Suppressor macrophage (primary cell): ENCODE data around the gene RPAP2.
A peak's percentile ranks its signal among the peaks of the same experiment; 100 is the strongest.
"Not testable (repeated sequence)": the region's sequence is repeated elsewhere in the genome, so short reads cannot be mapped to it uniquely, and the experiment has no call there.

ENCODE experiments used
- DNase-seq, 4 experiments: peaks; one replicate each; pipeline ENCODE4 v3.0.0-alpha.2; 2020 to 2022

The RPAP2 gene

DNA sequence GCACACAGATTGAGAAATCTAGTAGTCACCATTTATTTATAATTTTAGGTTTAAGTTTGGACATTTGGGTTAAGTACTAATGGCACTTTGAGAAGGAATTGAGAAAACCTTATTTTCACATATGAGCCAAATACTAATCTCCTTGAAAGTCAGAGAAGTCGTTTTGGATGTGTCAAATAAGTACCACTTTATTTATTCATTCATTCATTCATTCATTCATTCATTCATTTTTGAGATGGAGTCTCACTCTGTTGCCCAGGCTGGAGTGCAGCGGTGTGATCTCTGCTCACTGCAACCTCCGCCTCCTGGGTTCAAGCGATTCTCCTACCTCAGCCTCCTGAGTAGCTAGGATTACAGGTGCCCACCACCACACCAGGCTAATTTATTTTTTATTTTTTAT lies 79.1 kb downstream of the RPAP2 start:
- DNase-seq: not testable (repeated sequence)

DNA sequence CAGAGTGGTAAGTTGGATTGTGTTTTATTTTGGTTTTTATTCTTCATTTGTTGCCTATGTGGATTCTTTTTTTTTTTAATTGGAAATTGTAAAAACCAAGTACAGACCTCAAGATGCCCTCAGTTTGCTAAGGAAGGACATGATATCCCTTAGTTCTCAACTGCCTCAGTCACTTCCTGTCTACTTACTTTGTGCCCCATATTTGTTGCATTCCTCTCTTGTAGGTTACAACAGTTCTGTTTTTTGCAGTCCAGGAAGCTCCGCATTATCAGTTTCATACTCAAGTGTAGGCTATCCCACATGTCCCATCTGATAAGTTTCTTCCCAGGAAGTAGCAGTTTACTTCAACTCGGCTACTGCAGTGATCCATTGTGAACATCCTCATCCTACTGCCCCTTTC lies 82.0 kb downstream of the RPAP2 start:
- DNase-seq: no peak

DNA sequence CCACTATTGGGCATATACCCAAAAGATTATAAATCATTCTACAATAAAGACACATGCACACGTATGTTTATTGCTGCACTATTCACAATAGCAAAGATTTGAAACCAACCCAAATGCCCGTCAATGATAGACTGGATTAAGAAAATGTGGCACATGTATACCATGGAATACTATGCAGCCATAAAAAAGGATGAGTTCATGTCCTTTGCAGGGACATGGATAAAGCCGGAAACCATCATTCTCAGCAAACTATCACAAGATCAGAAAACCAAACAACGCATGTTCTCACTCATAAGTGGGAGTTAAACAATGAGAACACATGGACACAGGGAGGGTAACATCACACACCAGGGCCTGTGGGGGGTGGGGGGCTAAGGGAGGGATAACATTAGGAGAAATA lies 95.1 kb downstream of the RPAP2 start:
- not testable (repeated sequence) for DNase-seq

DNA sequence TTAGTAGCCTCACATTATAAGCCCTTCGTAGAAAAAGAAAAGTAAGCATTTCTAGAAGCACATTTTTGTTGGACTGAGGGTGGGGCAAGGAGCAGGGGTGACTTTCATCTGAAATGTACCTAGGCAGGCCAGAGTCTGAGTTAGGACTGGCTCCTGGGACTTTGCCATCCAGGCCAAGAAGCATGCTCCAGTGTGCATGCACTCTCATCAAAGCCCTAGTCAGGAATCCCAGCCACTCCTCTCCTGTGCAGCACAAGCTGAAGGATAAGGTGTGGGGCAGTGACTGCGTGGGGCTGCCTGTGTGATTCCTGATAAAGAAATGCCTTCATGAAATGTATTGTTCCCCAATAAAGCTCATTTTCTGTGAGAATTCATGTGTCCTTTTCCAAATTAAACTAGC lies 99.7 kb downstream of the RPAP2 start:
- no peak for DNase-seq

DNA sequence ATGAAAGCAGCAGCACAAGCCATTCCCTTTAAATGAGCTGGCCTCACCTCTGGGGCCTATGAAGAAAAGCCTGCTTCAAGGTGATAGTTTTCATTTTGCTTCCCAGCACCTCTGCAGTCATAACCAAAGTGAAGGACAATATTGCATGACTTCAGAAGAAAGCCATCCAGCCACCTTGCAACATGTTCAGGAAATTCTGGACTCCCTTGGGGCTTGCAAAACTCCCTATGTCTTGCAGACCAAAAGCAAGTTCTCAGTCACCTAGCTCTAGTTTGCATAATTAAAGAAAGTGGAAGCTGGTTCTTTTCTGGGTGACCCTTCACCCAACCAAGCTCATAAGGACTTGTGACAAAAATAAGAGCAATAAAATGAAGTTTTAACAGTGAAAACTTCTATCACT lies 100.2 kb downstream of the RPAP2 start:
- peak in 2 of 4 experiments; percentile 4 for DNase-seq

DNA sequence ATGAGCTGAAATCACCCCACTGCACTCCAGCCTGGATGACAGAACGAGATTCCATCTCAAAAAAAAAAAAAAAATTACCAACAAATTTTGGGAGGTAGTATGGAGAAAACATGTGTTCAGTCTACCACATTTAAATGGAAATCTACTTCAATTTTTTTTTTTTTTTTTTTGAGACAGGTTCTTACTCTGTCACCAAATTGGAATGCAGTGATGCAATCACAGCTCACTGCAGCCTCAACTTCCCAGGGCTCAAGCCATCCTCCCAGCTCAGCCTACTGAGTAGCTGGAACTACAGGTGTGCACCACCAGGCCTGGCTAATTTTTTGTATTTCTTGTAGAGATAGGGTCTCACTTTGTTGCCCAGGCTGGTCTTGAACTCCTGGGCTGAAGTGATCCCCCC lies 105.8 kb downstream of the RPAP2 start:
- DNase-seq: no peak

DNA sequence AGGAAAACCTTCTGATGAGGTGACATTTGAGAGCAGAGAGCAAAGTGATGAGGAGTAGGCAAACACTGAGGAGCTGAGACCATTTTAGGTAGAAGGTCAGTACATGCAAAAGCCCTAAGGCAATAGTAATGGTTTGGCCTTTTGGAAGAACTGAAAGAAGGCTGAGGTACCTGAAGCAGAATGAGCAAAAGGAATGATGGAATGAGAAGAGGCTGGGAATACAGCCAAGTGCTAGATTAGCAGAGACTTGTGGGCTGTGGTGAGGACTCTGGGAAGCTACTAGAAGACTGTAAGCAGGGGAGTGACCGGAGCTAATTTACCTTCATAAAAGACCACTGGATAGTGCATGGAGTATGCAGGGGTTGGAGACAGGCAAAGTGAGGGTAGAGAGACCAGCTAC lies 110.0 kb downstream of the RPAP2 start:
- no peak for DNase-seq

DNA sequence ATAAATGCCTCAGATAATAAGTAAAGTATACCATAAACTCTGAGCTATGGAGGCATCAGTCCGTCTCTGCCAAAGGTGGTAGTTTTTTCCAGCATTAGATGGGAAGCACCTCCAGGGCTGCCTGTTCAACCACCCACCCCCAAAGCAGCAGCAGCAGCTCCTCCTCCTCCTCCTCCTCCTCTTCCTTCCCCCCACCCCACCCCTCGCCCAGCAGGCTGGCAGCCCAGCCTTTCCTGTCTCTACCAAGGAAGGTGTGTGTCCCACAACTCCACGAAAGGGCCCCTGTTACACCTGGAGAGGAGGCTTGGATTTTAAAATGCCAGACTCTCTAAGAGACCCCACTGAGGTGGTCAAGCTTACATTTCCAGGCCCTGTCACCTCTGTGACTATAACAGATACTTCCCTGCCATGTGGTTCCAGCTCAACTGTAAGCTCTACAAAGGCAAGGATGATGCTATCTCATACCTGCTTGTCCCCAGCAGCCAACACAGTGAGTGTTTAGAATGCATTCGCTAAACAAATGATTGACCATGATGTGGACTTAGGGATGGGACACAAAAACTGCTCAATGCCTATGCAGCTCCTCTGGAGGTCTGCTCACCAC lies 111.2 kb downstream of the RPAP2 start:
- no peak for DNase-seq

DNA sequence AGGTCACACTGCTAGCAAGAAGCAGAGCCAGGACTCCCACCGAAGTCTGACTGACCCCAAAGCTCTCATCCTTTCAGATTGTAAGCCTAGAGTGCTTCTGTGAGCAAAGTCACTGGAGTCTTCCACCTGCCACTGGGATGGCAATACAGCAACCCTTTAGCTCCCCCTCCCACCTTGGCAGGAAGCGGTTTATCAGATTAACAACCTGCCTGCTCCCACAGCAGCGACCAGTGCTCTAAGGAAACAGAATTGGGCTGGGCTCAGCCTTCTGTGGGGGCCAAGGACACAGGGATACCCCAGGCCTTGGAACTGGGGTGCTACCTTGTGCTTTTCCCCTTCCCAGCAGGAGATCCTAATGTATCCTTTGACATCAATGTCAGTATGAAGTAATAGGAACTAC lies 111.8 kb downstream of the RPAP2 start:
- DNase-seq: no peak

DNA sequence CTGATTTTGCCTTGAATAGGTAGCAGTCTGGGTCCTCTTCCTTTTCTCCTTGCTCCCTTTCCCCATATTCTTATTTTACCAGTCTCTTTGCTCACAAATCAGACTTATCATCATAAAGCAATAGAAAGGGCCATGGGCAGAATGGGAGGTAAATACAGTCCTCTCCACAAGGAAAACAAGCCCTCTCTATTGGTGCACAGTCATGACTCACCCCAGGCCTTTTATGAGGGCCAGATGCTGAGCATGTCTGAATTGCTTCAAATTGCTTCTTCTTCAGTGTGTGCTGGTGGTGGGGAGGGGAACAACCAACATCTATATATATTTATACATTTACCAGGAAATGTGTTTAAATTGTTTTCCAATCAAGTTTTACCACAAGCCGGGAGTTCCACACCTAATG lies 112.7 kb downstream of the RPAP2 start:
- DNase-seq: no peak

DNA sequence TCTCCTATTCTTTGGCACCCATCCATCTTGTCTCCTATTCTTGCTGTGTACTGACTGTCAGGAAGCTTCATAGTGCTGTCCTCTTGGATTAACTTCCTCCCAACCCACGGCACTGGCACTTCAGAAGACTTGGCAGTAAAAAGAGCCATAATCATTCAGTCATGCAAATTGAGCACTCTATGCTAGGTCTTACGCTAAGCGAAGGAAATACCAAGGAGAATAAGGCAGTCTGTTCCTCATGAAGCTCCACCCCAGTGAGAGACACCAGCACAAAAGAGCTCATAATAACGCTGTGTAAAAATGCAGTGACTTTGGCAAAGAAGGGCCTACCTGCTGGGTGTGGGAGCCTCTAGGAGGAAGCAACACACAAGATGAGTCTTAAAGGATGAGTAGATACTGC lies 120.8 kb downstream of the RPAP2 start:
- peak in 1 of 4 experiments; percentile 11 for DNase-seq

DNA sequence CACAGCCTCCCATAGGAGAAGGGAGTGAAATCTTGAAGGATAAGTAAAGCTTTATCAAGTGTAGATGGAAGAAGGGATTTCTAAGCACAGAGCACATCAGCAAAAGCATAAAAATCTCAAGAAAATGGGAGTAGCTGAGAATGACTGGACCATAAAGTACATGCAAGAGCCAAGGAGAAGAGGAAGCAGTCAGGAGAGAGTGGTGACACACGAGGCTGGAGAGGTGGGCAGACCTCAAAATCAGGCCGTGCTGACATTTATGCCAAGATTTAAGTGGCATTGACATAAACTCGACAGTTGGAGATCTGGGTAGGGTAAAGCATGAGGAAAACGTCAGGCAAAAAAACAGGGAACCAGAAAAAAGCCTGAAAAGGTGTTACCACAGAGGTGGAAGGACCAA lies 125.5 kb downstream of the RPAP2 start:
- DNase-seq: peak; percentile 40 to 69 (median 52)

DNA sequence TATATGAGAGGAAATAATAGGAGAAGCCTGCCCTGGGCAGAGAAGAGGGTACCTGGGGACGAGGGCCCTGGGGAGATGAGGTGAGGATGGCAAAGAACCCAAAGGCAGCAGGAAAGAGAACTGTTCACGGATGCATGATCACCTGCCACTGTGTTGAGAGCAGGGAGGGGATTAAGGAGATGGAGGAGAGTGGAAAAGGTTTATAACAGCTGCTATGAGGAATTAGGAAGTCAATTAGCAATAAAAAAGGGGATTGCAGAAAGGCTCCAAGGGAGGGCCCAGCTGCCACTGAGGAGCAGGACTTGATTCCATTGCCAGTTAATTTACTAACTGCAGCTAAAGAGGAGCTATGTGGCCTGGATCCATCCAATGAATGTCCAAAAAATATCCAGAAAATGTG lies 126.8 kb downstream of the RPAP2 start:
- DNase-seq: no peak

DNA sequence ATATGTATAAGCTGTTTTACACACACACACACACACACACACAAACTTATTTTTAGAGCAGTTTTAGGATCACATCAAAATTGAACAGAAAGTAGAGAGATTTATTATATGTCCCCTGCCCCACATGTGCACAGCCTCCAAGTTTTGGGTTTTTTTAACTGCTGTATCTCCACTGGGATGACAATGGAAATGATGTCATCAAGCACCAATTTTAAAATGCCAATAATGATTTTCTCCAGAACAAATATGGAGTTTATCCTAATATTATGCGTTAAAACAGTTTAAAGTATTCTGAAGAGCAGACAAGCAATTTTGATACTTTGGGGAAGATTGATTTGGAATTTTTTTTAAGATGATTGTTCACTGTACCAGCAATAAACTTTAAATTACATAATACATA lies 131.2 kb downstream of the RPAP2 start:
- no peak for DNase-seq

DNA sequence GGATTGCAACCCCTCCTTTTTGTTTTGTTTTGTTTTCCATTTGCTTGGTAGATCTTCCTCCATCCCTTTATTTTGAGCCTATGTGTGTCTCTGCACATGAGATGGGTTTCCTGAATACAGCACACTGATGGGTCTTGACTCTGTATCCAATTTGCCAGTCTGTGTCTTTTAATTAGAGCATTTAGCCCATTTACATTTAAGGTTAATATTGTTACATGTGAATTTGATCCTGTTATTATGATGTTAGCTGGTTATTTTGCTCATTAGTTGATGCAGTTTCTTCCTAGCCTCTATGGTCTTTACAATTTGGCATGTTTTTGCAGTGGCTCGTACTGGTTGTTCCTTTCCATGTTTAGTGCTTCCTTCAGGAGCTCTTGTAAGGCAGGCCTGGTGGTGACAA lies 135.7 kb downstream of the RPAP2 start:
- DNase-seq: not testable (repeated sequence)

DNA sequence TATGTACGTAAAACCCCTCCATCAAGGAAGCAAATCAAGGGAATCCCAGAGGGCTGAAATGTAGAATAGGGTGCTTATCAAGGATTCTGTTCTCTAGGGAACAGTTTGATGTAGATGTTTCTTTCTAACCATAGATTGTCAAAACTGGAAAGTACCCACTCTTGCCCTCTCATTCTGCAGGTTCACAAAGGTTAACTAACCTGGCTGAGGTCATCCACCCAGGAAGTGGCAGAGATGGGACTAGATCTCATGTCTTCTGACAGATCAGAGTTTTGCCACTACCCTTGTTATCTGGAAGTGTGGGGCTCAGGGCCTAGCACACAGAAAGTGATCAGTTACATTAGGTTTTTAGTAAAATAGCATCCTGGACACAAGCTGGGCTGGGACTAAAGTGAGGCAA lies 140.4 kb downstream of the RPAP2 start:
- no peak for DNase-seq

DNA sequence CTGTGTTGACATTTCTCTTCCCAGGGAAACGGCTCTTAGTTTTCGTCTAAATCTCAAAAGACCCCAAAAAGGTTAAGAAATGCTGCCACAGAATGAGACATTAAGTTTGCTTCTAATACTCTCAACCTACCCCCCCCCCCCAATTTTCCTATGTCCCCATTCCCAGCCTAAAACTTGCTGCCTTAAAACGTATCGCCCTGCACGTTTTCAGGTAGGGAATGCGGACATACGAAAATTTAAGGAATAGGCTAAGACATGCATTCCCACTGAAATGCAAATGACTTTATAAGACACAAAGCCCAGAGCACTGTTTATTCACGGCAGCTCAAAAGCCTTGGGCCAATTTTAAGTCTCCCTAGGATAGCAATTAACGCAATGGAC lies 142.4 kb downstream of the RPAP2 start:
- no peak for DNase-seq

DNA sequence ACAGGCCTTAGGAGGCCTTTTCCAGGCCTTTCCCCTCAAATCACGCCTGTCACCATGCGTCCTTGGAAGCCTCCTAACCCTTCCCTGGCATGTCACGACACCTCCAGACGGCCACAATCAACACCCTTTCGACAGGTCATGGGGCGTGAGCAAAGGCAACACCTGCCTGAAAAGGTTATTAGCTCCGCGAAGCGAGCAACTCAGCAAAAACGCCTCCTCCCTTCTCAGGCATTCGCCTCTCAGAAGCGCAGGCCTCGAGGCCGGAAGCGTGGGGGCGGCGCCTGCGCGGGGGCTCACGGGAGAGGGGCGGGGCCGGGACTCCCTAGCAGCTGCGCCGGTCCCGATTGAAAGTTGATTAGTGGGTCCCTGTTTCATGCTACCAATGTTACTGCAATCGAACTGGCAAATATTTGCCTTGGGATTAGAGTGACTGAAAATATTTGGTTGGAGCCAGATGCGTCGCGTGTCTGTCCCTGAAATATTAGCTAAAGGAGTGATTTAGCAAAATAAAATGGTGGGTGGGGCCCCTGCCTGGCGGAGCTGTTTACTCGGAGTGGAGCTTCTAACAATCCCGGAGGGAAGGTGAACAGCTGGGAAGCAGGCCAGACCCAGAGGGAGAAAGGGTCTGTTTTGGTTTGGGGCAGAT lies 143.0 kb downstream of the RPAP2 start:
- no peak for DNase-seq

DNA sequence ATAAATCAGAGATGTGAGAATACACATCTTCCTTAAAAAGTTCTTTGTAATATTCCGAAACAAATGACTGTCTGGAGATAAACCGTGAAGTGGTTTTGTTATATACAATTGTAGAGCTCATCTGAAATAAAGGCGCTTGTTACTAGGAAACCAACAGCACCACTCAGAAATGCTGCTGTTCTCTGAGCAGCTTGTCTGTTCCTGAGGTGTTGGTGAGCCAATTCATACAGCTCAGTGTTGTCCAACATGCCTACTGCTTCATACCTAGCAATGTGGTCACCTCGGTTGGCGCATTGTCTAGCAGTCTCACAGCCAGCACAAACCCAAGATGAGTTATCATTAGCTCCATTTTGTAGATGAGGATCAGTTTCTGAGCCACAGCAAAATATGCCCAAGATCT lies 143.5 kb downstream of the RPAP2 start:
- DNase-seq: no peak

DNA sequence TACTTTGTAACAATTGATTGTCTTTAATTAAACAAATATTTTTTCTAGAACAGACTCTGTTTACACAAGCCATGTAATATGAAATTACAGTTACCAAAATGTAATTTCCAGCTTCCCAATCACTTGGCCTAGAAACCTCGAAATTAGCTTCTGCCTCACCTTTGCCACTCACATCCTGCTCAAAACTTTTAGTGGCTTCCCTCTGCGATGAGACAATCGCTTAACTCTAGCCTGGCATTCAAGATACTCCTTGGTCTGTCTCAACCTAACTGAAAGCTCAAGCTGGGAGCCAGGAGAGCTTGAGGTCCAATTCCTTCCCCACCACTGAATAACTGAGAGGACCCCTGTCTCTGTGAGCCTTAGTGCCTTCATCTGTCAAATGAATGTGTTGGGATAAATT lies 145.0 kb downstream of the RPAP2 start:
- DNase-seq: no peak

DNA sequence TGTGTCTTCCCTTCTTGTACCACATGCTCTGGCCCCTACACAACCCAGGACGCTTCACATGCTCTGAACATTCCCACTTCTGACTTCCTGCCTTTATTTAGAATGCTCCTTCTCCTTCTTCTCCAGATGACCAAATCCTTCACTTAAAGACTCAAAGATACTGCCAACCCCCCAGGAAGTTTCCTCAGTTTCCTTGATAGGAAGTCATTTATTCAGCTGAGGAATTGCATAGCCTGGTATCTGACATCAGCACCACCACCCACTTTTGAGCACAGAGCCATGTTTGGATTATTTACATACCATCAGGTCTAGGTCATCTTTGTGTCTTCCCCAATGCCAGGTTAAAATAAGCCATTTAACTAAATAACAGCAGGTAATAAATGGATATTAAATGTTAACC lies 145.5 kb downstream of the RPAP2 start:
- DNase-seq: peak in 1 of 4 experiments; percentile 17

DNA sequence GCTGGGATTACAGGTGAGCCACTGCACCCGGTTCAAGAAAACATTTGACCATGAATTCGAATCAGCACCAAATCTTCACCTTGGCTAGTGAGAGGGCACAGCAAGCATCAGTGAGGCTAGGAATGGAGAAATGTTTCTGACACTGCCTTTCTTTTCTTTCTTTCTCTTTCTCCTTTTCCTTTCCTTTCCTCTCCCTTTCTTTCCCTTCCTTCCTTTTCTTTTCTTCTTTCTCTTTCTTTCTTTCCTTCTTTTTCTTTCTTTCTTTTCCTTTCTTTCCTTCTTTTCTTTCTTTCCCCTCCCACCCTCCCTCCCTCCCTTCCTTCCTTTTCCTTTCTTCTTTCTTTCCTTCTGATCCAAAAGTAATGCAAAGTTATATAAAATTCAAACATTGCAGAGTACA lies 147.0 kb downstream of the RPAP2 start:
- DNase-seq: no peak

DNA sequence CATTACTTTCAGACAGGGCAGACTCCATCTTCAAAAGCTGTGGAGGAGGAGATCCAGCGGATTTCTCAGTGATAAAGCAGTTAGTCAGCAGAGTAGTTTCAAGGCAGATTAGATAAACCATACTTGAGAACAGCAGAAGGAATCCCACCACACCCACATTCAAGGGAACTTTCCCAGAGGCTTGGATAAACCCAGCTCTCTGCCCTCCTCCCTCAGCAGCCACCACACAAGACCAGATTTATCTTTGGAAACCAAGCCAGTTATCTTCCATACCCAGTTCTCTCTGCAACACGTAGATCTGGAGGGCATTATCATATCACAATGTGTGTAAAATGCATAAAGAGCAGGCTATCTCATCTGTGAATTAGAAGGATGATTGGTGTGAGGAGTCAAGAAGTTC lies 147.7 kb downstream of the RPAP2 start:
- DNase-seq: no peak

DNA sequence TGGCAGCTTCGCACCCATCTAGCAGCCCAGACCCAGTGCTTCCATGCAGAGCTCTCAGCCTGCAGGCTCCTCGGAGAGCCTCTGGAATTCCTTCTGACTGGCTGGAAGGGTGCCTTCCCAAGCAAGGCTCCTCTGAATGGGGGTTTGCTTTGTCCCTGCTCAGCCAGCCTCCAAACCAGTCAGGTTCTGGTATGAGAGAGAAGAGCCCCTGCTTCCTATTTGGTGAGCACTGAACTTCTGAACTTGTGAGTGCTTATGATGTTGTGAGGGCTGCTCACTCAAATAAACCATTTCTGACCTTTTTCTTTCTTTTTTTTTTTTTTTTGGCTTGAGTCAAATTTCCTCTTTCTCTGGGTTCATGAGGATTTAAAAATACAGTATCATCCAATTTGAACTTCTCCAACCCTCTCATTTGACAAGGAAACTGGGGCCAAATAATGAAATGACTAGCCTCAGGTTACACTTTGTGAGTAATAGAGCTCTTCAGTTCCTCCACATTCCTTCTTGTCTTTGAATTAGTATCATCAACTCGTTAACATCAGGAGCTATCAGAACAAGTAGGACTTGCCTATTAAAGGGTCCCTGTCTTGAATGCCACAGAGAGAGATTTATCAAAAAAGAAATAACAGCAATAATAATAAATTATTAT lies 148.3 kb downstream of the RPAP2 start:
- DNase-seq: peak in 3 of 4 experiments; percentile 22 to 58 (median 52)
